SK-N-SH (cell line): ENCODE results near the gene NT5C1A. TPM values are rescaled to one million over a fixed set of nuclear protein-coding genes. Genes with fewer than 3 reads are reported as not detected.
A peak's percentile ranks its signal among the peaks of the same experiment; 100 is the strongest.

Source experiments
- CTCF ChIA-PET: fragments of 300-600, 350-600 bp; formaldehyde crosslinking; extraction: SDS; loops from one replicate; lab custom pipeline; 2021; lab: Yijun Ruan, JAX
- POLR2A ChIA-PET: fragments of 350-600 bp; sonication (Branson Sonifier 250); formaldehyde crosslinking; extraction: SDS; loops from one replicate; lab custom pipeline; 2020; ENCODE audit warnings: antibody characterized with exemption, inconsistent platforms; lab: Yijun Ruan, JAX
- DNase-seq: peaks from one replicate; pipeline ENCODE4 v3.0.0; 2012
- H2AFZ ChIP-seq: fragments of 200-600 bp; sonication (generic); 2 replicates; pipeline ENCODE4 v1.8.1; 2016; ENCODE audit warnings: antibody characterized with exemption, mild to moderate bottlenecking, low read depth
- H3F3A ChIP-seq: fragments of 200-600 bp; sonication (generic); replicated peaks from 2 replicates; pipeline ENCODE3; 2016; ENCODE audit warnings: antibody characterized with exemption, mild to moderate bottlenecking; ENCODE audit not compliant: insufficient read depth
- H3K27ac ChIP-seq, 2 experiments: fragments of 200-500 bp in 1 of 2; fragments of 200-600 bp in 1 of 2; sonication (Bioruptor generic) in 1 of 2; sonication (generic), shearing (Covaris generic) in 1 of 2; 2 replicates each; pipeline versions ENCODE4 v1.5.1 to v1.6.1; 2014 to 2016; ENCODE audit warnings: low read depth in 2 of 2, inconsistent platforms in 1 of 2, low read length in 1 of 2, mild to moderate bottlenecking in 1 of 2, mixed read lengths in 1 of 2
- H3K27me3 ChIP-seq: fragments of 200-600 bp; sonication (generic), shearing (Covaris generic); 2 replicates; pipeline ENCODE4 v1.6.1; 2016; ENCODE audit warnings: mixed run types; ENCODE audit not compliant: insufficient read depth
- H3K36me3 ChIP-seq, 2 experiments: fragments of 200-500 bp in 1 of 2; fragments of 200-600 bp in 1 of 2; sonication (Bioruptor generic) in 1 of 2; sonication (generic) in 1 of 2; replicated peaks in 1 of 2; 2 replicates each; pipeline versions ENCODE3 to v1.5.1; 2014 to 2016; ENCODE audit warnings: low read length in 1 of 2, mild to moderate bottlenecking in 1 of 2; ENCODE audit not compliant: insufficient read depth in 2 of 2, control insufficient read depth in 1 of 2
- H3K4me1 ChIP-seq, 2 experiments: fragments of 200-500 bp in 1 of 2; fragments of 200-600 bp in 1 of 2; sonication (Bioruptor generic) in 1 of 2; sonication (generic), shearing (Covaris generic) in 1 of 2; 2 replicates each; pipeline versions ENCODE4 v1.5.1 to v1.6.1; 2014 to 2016; ENCODE audit warnings: low read depth in 1 of 2, low read length in 1 of 2, mixed run types in 1 of 2; ENCODE audit not compliant: insufficient read depth in 2 of 2, control insufficient read depth in 1 of 2
- H3K4me2 ChIP-seq: fragments of 200-600 bp; sonication (generic), shearing (Covaris generic); 2 replicates; pipeline ENCODE4 v1.6.1; 2017; ENCODE audit warnings: mixed run types
- H3K4me3 ChIP-seq, 2 experiments: fragments of 200-500 bp in 1 of 2; fragments of 200-600 bp in 1 of 2; sonication (Bioruptor generic) in 1 of 2; sonication (generic), shearing (Covaris generic) in 1 of 2; 2 replicates each; pipeline versions ENCODE4 v1.5.1 to v1.8.1; 2014 to 2016; ENCODE audit warnings: low read depth in 2 of 2, inconsistent platforms in 1 of 2, low read length in 1 of 2, mild to moderate bottlenecking in 1 of 2, mixed read lengths in 1 of 2, moderate library complexity in 1 of 2
- H3K79me2 ChIP-seq: fragments of 200-600 bp; sonication (generic); 2 replicates; pipeline ENCODE4 v1.8.1; 2017; ENCODE audit warnings: mild to moderate bottlenecking; ENCODE audit not compliant: insufficient read depth
- H3K9ac ChIP-seq: fragments of 200-600 bp; sonication (generic); 2 replicates; pipeline ENCODE4 v1.6.1; 2017; ENCODE audit warnings: mixed run types
- H3K9me2 ChIP-seq: fragments of 200-600 bp; sonication (generic); 2 replicates; pipeline ENCODE4 v1.6.1; 2017; ENCODE audit warnings: mixed run types
- H3K9me3 ChIP-seq: fragments of 200-600 bp; sonication (generic); 2 replicates; pipeline ENCODE4 v1.6.1; 2017; ENCODE audit warnings: mixed run types, mild to moderate bottlenecking, moderate library complexity
- H4K20me1 ChIP-seq: fragments of 200-600 bp; sonication (generic); 2 replicates; pipeline ENCODE4 v1.6.1; 2017; ENCODE audit warnings: mild to moderate bottlenecking, mixed run types; ENCODE audit not compliant: insufficient read depth
- EP300 ChIP-seq, 2 experiments: IDR thresholded peaks; 2 replicates each; pipeline versions ENCODE4 v1.4.0 to v1.6.1; 2012; ENCODE audit warnings: borderline replicate concordance in 1 of 2, low read depth in 1 of 2, low read length in 1 of 2
- FOSL2 ChIP-seq: IDR thresholded peaks from 2 replicates; pipeline ENCODE4 v1.4.0; 2012; ENCODE audit warnings: low read depth, mild to moderate bottlenecking, moderate library complexity, borderline replicate concordance
- FOXJ3 ChIP-seq: sonication (generic); formaldehyde crosslinking; IDR thresholded peaks from 2 replicates; pipeline ENCODE4 v1.5.1; 2020; ENCODE audit warnings: mild to moderate bottlenecking, missing genetic modification reagents
- FOXM1 ChIP-seq: IDR thresholded peaks from 2 replicates; pipeline ENCODE4 v1.4.0; 2012; ENCODE audit warnings: low read depth, mild to moderate bottlenecking
- GATA2 ChIP-seq: sonication (generic); formaldehyde crosslinking; IDR thresholded peaks from 2 replicates; pipeline ENCODE4 v1.5.0; 2020; ENCODE audit warnings: mild to moderate bottlenecking, missing genetic modification reagents
- MEF2A ChIP-seq: IDR thresholded peaks from 2 replicates; pipeline ENCODE4 v1.4.0; 2012; ENCODE audit warnings: low read depth, borderline replicate concordance
- MXI1 ChIP-seq: IDR thresholded peaks from 2 replicates; pipeline ENCODE4 v1.6.1; 2012; ENCODE audit warnings: mild to moderate bottlenecking, low read depth, low read length, improper control_type of control experiment
- NFIC ChIP-seq: IDR thresholded peaks from 2 replicates; pipeline ENCODE4 v1.4.0; 2012; ENCODE audit warnings: borderline replicate concordance
- NRF1 ChIP-seq: IDR thresholded peaks from 2 replicates; pipeline ENCODE4 v1.6.1; 2012; ENCODE audit warnings: low read depth, mild to moderate bottlenecking, low read length
- PBX3 ChIP-seq: IDR thresholded peaks from 2 replicates; pipeline ENCODE4; 2012
- POLR2AphosphoS5 ChIP-seq: IDR thresholded peaks from 2 replicates; pipeline ENCODE4 v1.6.1; 2012; ENCODE audit warnings: low read depth, low read length
- RFX5 ChIP-seq: IDR thresholded peaks from 2 replicates; pipeline ENCODE4 v1.6.1; 2012; ENCODE audit warnings: mild to moderate bottlenecking, improper control_type of control experiment, low read length
- SIN3A ChIP-seq: IDR thresholded peaks from 2 replicates; pipeline ENCODE4 v1.6.1; 2012; ENCODE audit warnings: low read depth, mild to moderate bottlenecking, low read length, moderate library complexity, borderline replicate concordance
- TAF1 ChIP-seq: IDR thresholded peaks from 2 replicates; pipeline ENCODE4 v1.6.1; 2012; ENCODE audit warnings: low read depth, mild to moderate bottlenecking, low read length, moderate library complexity, borderline replicate concordance
- TCF12 ChIP-seq: IDR thresholded peaks from 2 replicates; pipeline ENCODE4 v1.4.0; 2012
- TEAD4 ChIP-seq: IDR thresholded peaks from 2 replicates; pipeline ENCODE4 v1.4.0; 2012; ENCODE audit warnings: mild to moderate bottlenecking, borderline replicate concordance; ENCODE audit not compliant: insufficient read depth
- USF1 ChIP-seq: IDR thresholded peaks from 2 replicates; pipeline ENCODE4 v1.4.0; 2012; ENCODE audit warnings: low read depth, borderline replicate concordance
- YY1 ChIP-seq: IDR thresholded peaks from 2 replicates; pipeline ENCODE4 v1.4.0; 2012; ENCODE audit warnings: low read depth, mild to moderate bottlenecking
- WGBS: methylation state at CpG from one replicate; pipeline ENCODE4 v1.1.6; 2017; ENCODE audit warnings: low lambda C conversion rate; 5-methylcytosine and 5-hydroxymethylcytosine counted together
- polyA plus RNA-seq, 3 experiments: library from polyadenylated mRNA; depleted of rRNA; stranded (reverse); fragments of >200 nt; gene quantifications; 2 replicates each; pipeline ENCODE4 v1.2.3, GENCODE V29; 2012
- TF ChIP-seq, protein P1 (sequence below): IDR thresholded peaks from 2 replicates; pipeline ENCODE4 v1.4.0; 2012; ENCODE audit warnings: low read depth, borderline replicate concordance
- TF ChIP-seq, protein P2 (sequence below): IDR thresholded peaks from 2 replicates; pipeline ENCODE4 v1.4.0; 2012; ENCODE audit warnings: low read depth

The NT5C1A gene
- 0.12 and 0.73 TPM in 2 replicates for polyA plus RNA-seq (2012; rRNA removed)
- polyA plus RNA-seq (2012; cell fraction: cytosol; rRNA removed) = 0.26 and 0.60 TPM in 2 replicates
- 0.13 and 1.6 TPM in 2 replicates for polyA plus RNA-seq (2012; cell fraction: nucleus; rRNA removed)

DNA sequence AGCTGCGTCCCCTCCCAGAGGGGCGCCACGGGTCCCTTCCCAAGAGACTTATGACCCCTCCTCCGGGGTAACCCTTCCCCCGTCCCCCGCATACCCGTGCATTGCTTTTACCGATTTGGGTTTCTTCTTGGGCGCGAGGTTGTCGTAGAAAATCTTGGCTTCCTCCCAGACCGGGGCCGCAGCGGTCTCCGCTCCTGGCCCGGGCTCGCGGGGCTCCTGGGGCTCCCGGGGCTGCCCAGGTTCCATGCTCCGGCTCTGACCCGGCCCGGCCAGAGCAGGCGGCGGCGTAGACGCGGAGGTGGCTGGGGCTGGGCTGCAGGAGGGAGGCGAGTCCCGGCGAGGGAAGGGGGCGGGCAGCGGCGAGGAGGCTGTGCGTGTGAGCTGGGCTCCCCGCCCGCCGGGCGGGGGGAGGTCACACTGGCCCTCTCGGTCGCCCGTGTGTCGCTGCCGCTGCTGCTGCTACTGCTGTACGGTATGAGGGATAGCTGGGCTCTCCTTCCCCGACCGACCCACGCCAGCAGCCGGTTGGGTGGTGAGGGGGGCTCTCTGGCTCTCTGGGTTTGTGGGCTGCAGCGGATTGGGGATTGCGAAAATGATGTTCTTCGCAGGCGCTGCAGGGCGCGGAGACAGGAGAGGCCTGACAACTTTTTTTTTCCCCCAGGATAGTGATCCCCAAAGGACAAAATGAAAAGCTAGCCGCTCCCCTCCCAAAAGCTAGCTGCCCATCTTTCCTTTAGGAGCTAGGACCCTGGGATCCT is at the start of gene NT5C1A:
Gene NT5C1A (minus strand): TSS at position 315 of the 758 bp plus-strand sequence. CDS start 69 bp downstream, at position 246.
- no peaks in the 10 kb centered on the region for H3K36me3 ChIP-seq
- peak within 1 kb of the TSS; percentile 57 to 63 for H3K4me3 ChIP-seq
- no peaks in the 10 kb centered on the region for H3K9me2 ChIP-seq
- no peaks in the 10 kb centered on the region for H4K20me1 ChIP-seq
- H3K27ac ChIP-seq = peak within 1 kb of the TSS in 1 of 2 experiments; percentile 87; a peak in 2 of 4 replicates
- H3K79me2 ChIP-seq = no peaks in the 10 kb centered on the region
- ChIA-PET POLR2A (interaction anchor here (0.6 to 7.3 kb wide), 9 partner anchors 10 to 798 kb away, joined by 3 to 95 read pairs (median 7); partner anchors contain the start of gene HPCAL4), CTCF (interaction anchor here (0.8 to 11.3 kb wide), 20 partner anchors 8 to 126 kb away, joined by 3 to 260 read pairs (median 8); partner anchors contain the start of gene HPCAL4)
- peaks cover 0 to 27% of the 10 kb centered on the region in 2 experiments; a peak in 1 of 4 replicates for H3K4me1 ChIP-seq
- H3F3A ChIP-seq = no peaks in the 10 kb centered on the region
- no peaks in the 10 kb centered on the region for H3K9me3 ChIP-seq
- DNase-seq = peak; percentile 89
- whole genome bisulfite sequencing = 9% methylated on average over 30 of the region's 55 CpGs
- no peak for TF ChIP-seq RFX5
- no peak for TF ChIP-seq TEAD4
- no peak for TF ChIP-seq FOXJ3 (CRISPR knock-in tag)
- no peak for TF ChIP-seq NRF1
- no peak for TF ChIP-seq GATA2 (CRISPR knock-in tag)
- no peak for TF ChIP-seq SIN3A
- peak within 1 kb of the TSS; percentile 93 for H3K4me2 ChIP-seq
- H2AFZ ChIP-seq = peak within 1 kb of the TSS; percentile 70; the same call in 1 of the 2 replicates
- peaks cover 46% of the 10 kb centered on the region for H3K27me3 ChIP-seq
- H3K9ac ChIP-seq = no peak within 1 kb of the TSS

DNA sequence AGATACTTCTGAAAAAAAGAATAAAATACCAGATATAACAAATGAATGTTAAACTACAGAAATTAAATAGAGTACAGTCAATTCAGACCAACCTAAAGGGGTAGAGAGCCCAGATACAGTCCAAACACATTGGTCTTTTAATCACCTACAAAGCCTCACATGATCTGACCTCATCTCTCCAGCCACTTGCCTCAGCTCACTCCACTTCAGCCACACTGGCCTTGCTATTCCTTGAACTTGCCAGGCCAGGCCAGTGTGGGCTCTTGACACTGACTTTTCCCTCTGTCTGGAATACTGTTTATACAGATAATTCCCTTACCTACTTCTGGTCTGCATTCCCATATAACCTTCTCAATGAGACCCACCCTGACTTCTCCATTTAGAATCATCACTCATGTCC is 49.8 kb upstream of the NT5C1A start:
- no peaks in the 10 kb centered on the region for H3K79me2 ChIP-seq
- no peak overlapping the region for H3K9ac ChIP-seq
- no peak overlapping the region for H3K4me3 ChIP-seq
- no peaks in the 10 kb centered on the region for H3K36me3 ChIP-seq
- no peak overlapping the region for H3K4me2 ChIP-seq
- H3K27ac ChIP-seq = no peak overlapping the region
- peaks cover 10% of the 10 kb centered on the region; the same call in 1 of the 2 replicates for H3K27me3 ChIP-seq
- no peaks in the 10 kb centered on the region for H4K20me1 ChIP-seq
- ChIA-PET POLR2A (no interaction called here), CTCF (interaction anchor here (0.8 to 1.4 kb wide), 3 partner anchors 20 to 115 kb away, joined by 3 to 9 read pairs (median 7); no protein-coding TSS in a partner anchor)
- H3F3A ChIP-seq = no peaks in the 10 kb centered on the region
- H2AFZ ChIP-seq = no peak overlapping the region
- no peaks in the 10 kb centered on the region for H3K9me2 ChIP-seq
- H3K9me3 ChIP-seq = no peaks in the 10 kb centered on the region
- DNase-seq = no peak
- peaks cover 0 to 2% of the 10 kb centered on the region in 2 experiments; a peak in 1 of 4 replicates for H3K4me1 ChIP-seq
- no peak for TF ChIP-seq MEF2A
- no peak for TF ChIP-seq TAF1
- no peak for TF ChIP-seq NFIC
- TF ChIP-seq SIN3A = no peak
- TF ChIP-seq FOSL2 = no peak
- no peak for TF ChIP-seq POLR2AphosphoS5
- TF ChIP-seq GATA2 (CRISPR knock-in tag) = no peak
- no peak for TF ChIP-seq RFX5
- TF ChIP-seq, protein P1, sequence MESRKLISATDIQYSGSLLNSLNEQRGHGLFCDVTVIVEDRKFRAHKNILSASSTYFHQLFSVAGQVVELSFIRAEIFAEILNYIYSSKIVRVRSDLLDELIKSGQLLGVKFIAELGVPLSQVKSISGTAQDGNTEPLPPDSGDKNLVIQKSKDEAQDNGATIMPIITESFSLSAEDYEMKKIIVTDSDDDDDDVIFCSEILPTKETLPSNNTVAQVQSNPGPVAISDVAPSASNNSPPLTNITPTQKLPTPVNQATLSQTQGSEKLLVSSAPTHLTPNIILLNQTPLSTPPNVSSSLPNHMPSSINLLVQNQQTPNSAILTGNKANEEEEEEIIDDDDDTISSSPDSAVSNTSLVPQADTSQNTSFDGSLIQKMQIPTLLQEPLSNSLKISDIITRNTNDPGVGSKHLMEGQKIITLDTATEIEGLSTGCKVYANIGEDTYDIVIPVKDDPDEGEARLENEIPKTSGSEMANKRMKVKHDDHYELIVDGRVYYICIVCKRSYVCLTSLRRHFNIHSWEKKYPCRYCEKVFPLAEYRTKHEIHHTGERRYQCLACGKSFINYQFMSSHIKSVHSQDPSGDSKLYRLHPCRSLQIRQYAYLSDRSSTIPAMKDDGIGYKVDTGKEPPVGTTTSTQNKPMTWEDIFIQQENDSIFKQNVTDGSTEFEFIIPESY = no peak
- no peak for TF ChIP-seq NRF1
- TF ChIP-seq, protein P2, sequence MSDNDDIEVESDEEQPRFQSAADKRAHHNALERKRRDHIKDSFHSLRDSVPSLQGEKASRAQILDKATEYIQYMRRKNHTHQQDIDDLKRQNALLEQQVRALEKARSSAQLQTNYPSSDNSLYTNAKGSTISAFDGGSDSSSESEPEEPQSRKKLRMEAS = no peak
- no peak for TF ChIP-seq MXI1
- TF ChIP-seq USF1 = no peak
- no peak for TF ChIP-seq EP300 (IDR thresholded peaks at IDR 0.05; ENCODE audit: borderline replicate concordance in 1 of 2, low read depth in 1 of 2, low read length in 1 of 2)
- TF ChIP-seq FOXM1 = no peak
- TF ChIP-seq TCF12 = no peak
- no peak for TF ChIP-seq FOXJ3 (CRISPR knock-in tag)
- TF ChIP-seq YY1 = no peak
- no peak for TF ChIP-seq PBX3
